Lower leg skin (tissue), 3 donors: ENCODE measurements around the gene CHMP5.

Source experiments
- POLR2A ChIP-seq, 2 donors: fragments of 450-650 bp; IDR thresholded peaks; one replicate each; pipeline ENCODE4 v1.6.1; 2016 to 2017; ENCODE audit warnings: antibody characterized with exemption in 2 of 2, mild to moderate bottlenecking in 1 of 2, moderate library complexity in 1 of 2
- TF ChIP-seq, protein P1 (sequence below), 3 donors: fragments of 450-650 bp; IDR thresholded peaks; one replicate each; pipeline ENCODE4 v1.5.1; 2016; ENCODE audit warnings: antibody characterized with exemption in 3 of 3, mild to moderate bottlenecking in 3 of 3, moderate library complexity in 2 of 3

GRCh38 chr9:33277484-33277883 lies 12.6 kb downstream of the CHMP5 start:
- no peak for TF ChIP-seq POLR2A (IDR thresholded peaks at IDR 0.05)
- TF ChIP-seq, protein P1, sequence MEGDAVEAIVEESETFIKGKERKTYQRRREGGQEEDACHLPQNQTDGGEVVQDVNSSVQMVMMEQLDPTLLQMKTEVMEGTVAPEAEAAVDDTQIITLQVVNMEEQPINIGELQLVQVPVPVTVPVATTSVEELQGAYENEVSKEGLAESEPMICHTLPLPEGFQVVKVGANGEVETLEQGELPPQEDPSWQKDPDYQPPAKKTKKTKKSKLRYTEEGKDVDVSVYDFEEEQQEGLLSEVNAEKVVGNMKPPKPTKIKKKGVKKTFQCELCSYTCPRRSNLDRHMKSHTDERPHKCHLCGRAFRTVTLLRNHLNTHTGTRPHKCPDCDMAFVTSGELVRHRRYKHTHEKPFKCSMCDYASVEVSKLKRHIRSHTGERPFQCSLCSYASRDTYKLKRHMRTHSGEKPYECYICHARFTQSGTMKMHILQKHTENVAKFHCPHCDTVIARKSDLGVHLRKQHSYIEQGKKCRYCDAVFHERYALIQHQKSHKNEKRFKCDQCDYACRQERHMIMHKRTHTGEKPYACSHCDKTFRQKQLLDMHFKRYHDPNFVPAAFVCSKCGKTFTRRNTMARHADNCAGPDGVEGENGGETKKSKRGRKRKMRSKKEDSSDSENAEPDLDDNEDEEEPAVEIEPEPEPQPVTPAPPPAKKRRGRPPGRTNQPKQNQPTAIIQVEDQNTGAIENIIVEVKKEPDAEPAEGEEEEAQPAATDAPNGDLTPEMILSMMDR (IDR thresholded peaks at IDR 0.05): no peak
